Measurements from ENCODE around the gene COL27A1.
A peak's percentile ranks its signal among the peaks of the same experiment; 100 is the strongest.

COL27A1 gene

DNA sequence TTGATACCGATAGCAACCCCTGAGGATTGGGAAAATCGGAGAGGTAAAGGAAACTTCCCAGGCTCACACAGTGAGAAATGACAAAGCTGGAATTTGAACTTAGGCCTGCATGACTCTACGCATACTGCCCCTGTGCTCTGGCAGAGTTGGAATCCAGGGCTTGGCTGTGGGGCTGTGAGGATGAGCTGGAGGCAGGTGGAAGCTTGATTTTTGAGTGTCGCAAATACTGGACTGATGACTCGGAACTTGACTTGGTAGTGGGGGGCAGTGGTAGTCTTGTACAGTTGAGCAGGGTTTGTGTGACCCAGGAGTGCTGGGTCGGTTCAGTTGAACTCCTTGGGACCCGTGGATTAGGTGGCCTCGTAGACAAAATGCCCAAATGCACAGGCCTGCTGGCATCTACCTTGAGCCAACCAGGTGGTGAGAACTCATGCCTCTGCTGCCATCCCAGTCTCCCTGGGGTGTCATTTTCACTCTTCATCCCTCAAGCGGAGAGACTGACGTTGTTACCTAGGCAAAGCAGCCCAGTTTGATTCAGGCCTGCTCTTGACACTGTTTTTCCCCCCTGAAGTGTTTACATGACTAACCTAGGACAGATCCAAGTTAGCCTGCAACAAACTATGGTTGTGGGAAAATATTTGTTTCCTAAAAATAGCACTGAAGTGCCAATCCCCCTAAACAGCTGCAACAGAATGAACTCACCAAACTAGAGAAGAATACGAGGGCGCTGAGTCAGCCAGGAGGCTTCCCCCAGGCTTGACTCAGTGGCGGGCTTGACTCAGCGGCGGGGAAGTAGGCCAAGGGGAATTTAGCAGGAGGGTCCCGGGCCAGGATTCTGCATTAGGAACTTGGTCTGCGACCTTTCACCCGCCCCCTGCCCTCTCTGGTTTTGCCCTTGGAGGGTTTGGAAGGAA is 121.8 kb downstream of the COL27A1 start:
- DNase-seq: peak; percentile 96

- DNase-seq: no peak
Measured at GRCh38 chr9:114278356-114278755, 123.0 kb downstream of the COL27A1 start.

DNA sequence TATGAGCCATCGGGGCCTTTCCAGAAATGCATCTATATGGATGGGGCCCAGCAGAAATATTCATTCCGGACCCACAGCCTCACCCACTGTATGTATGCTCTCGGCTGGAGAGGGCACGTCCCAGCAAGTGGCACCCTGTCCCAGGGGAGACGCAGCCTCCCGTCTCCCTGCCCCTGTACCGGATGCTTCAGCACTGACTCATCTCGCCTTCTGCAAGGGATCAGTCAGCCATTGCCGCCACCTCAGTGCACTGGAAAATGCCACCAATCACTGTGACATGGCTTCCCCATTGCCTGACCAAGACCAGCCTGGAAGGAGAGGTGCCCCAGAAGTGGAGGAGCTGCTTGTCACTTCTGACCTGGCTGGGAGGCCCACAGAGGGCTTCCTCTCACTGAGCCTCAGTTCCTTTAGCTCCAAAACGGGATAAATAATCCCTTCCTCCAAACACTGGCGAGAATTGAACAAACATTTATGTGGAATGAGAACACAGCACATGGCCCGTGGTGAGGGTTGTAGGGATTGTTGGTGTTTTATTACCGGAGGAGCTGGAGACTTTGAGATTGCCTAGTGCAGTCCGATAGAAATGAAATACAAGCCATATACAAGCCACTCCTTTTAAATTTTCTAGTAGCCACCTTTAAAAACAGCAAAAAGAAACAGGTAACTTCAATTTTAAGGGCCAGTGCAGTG is 123.7 kb downstream of the COL27A1 start:
- peak; percentile 56 for DNase-seq

DNA sequence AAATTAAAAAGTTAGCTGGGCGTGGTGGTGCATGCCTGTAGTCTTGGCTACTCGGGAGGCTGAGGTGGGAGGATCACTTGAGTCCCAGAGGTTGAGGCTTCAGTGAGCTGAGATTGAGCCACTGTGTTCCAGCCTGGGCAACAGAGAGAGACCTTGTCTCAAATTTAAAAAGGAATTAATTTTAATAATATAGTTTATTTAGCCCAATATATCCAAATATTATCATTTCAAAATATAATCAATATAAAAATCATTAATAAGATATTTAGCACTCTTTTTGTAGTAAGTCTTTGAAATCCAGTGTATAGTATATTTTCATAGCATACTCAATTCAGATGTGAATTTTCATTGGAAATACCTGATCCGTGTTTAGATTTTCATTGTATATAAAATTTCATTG is 124.4 kb downstream of the COL27A1 start:
- DNase-seq: no peak

- DNase-seq: no peak
Measured at GRCh38 chr9:114280636-114281472, 125.5 kb downstream of the COL27A1 start.

DNA sequence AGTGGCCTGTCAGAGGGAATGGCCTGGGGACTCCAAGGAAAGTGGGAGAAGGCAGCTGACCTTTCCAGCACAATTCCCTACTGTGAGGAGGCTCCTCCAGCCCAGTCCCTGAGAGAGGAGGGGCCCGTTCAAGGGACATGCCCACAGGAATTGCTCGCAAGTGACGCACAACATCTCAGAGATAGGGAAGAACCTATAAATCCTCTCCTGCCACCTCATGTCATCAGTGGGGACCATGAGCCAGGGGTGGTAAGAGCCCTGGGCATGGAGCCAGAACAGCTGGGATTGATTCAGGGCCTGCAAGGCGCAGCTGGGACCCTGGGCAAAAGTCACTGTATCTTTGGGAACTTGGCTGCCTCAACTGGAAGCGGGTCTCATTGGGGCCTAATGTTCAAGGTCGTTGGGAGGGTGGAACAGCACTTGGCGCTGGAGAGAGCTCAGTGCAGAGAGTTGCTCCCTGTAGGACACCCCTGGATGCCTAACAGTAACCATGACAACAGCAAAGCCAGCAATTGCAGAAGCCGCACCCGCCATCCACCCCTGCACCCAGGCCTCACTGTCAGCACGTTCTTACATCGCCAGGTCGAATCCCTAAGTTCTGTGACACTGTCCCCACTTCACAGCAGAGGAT is 126.3 kb downstream of the COL27A1 start:
- no peak for DNase-seq

- DNase-seq: no peak
Measured at GRCh38 chr9:114282104-114282485, 126.8 kb downstream of the COL27A1 start.

GRCh38 chr9:114282507-114282906 is 127.2 kb downstream of the COL27A1 start:
- DNase-seq: no peak

DNA sequence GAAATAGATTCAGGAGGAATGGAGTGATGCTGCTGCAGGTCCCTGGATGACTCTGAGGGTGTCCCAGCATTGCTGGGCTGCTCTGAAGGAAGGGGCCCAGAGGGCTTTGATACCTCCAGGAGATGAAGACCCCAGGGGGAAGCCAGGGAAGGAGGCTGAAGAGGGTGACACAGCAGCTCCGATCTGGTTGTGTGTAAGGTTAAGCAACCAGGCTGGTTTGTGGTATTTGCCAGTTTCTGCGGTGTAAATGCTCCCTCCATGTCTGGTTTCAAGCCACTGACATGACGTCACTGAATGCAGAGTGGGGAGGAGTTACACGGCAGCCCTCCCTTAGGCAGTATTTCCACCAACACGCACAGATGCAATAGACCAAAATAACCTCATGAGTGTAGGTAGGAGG is 127.6 kb downstream of the COL27A1 start:
- no peak for DNase-seq

DNA sequence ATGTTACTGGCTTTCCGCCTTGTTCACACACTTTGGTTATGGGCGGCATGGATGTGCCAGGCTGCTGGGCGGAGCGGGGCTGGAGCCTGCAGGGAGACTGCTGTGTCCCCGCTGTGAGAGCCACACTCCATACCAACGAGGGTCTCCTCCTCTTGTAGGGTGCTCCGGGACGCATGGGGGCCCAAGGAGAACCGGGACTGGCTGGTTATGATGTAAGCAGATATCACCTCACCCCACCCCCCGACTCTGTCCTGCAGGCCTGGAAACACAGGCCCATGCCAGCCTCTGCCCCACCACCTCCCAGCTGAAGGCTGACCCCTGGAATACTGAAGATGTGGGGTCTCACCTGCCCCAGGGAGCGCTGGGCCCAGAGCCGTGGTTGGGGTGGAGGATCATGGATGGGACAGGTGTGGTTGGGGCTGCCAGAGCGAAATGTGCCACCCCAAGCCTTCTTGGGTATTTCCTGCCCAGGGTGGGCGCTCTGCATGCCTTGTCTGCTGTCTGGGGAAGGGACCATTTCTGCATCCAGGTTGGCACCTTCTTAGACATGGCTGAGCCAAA is 128.3 kb downstream of the COL27A1 start:
- no peak for DNase-seq

DNA sequence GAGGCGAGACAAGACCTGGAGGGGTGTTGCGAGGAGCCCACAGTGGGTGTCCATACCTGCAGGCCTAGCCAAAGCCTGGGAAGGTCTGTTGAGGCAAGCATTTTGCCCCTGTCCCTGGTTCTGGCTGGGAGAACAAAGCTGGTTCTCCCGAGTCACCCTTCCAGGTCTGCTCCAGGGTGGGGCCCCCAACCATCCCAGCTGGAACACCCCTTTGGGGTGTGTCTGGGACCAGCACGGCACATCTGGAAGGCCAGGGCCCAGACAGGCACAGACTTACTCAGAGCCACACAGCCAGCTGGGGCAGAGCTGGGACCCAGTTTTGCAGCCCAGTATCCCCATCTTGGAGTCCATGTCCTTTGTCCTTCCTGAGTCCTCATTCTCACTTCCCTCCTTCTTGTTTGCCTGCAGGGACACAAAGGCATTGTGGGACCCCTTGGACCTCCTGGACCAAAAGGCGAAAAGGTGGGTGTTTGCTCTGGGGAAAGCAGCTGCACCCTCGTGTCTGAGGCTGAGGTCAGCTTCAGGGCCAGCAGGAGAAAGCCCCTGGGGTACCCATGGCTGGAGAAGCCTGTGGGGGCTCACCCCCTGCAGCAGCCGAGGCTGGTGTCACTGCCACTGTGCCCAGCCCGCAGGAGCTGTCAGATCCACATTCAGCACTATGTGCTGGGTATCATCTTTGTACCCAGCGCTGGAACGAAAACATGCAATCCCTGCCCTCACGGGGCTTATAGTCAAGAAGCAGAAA is 129.2 kb downstream of the COL27A1 start:
- DNase-seq: no peak

- peak; percentile 86 for DNase-seq
Measured at GRCh38 chr9:114285166-114285867, 130.0 kb downstream of the COL27A1 start.

DNA sequence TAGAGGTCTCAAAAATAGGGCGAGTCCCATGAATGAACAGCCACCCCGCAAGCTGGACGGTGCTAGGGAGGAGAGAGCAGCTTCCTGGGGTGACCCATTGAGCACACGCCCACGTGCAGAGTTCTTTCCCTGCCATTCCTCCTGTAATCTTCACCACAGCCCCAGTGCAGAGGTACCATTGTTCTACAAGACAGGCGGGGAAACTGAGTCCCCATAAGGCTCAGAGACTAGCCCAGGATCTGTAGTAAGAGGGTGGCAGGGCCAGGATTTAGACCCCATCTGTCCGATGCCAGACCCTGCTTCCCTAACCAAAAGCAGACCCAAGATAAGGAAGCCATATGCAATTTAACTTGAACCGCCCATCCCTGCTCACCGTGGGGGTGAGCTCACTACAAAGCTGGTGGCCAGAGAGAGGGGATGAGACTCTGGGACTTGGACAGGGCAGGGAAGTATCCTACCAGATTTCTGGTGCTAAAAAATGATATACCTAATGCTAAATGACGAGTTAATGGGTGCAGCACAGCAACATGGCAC is 130.9 kb downstream of the COL27A1 start:
- DNase-seq: no peak

DNA sequence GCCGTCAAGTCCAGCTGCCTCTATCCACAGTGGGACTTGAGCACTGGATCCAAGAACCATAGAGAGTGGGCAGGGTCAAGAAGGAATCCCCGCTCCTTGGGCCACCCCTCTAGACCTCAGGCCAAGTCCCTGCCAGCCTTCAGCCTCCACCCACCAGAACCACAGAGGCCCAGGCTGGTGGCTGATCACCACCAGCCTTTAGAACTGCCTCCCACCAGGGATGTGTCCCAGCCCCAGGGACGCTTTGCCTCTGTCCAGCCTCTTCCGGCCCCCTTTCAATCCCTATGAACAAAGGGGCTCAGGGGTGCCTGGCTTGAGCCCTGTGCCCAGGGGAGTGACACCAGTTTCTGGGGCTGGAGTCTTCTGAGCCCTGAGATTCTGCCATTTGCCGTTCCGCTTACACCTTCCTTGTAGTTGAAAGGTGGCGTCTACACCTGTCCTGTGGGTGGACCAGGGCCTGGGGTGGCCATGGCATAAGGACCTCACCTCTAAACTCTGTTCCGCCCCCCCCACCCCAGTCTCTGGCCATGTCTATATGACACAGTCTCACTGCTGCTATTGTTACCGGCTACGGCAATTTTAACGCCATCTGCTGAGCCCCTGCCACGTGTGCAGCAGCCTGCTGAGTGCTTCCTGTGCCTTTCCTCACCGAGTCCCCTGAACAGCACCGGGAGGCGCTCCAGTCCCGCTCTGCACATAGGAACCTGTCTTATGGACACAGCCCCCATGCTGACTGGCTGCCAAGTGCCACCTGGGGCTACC is 131.8 kb downstream of the COL27A1 start:
- no peak for DNase-seq

- no peak for DNase-seq
Measured at GRCh38 chr9:114287763-114288192, 132.4 kb downstream of the COL27A1 start.

DNA sequence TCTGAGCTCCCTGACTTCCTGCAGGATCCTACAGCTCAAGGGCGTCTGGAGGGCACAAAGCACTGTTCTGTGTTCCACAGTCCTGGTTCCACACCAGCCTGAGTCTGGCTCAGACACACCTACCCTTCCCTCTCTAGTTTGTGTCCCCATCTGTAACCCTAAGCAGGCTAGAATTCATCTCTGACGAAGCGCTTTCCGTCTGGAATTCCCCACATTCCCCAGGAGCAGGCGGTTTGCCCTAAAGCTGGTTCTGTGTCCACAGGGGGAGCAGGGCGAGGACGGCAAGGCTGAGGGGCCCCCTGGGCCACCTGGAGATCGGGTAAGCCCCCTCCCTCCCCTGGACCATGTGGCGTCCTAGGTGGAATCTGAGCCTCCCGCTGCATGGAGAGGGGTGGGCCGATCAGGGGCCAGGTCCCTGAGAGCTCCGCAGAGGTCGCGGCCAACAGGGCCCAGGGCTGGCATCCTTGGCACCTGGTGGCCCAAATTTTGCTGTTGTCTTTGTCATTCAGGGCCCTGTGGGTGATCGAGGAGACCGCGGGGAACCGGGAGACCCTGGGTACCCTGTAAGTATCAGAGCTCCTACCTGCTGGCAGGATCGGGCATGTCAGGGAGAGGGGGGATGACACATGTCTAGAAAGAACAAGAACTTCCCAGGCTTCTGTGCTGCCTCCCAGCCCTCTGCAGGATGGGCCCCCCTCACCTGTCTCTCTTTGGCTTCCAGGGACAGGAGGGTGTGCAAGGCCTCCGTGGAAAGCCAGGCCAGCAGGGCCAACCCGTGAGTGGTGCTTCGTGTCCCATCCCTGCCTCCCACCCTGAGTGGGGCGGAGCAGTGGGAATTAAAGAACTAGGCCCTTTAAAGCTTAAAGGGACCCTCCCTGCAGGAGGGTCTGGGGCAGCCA is 133.1 kb downstream of the COL27A1 start:
- DNase-seq: no peak

- no peak for DNase-seq
Measured at GRCh38 chr9:114289106-114289505, 133.8 kb downstream of the COL27A1 start.

- DNase-seq: no peak
Measured at GRCh38 chr9:114289571-114290481, 134.5 kb downstream of the COL27A1 start.

Measured in HCEC 1CT (cell line).